Central memory CD4-positive, alpha-beta T cell (primary cell): ENCODE measurements around the gene PHF12.
"Not testable (repeated sequence)": the region's sequence is repeated elsewhere in the genome, so short reads cannot be mapped to it uniquely, and the experiment has no call there.

ENCODE experiments used
- DNase-seq: peaks from one replicate; pipeline ENCODE4 v3.0.0; 2022

PHF12 gene

DNA sequence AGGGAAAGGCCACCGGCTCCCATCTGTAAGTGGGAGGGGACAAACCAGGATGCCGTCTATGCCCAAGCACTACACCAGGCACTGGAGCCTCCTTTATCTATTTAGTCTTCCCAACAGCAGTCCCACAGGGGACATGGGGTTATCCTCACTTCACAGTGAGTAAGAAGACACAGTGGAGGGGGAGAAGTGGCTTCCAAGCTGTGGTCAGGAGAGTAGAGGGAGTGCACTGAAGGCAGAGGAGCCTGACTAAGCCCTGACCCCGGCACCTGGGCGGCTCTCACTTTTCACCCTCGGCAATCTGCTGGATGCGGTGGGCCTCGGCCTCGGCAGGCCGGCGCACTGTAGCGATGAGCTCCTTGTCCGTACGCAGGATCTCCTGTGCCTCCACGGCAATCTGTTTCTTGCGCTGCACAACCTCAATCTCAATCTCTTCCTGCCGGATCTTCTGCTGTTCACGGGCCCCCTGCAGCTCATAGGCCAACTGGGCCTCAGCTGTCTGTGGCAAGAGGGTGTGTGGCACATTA is 69.7 kb downstream of the PHF12 start:
- no peak for DNase-seq

DNA sequence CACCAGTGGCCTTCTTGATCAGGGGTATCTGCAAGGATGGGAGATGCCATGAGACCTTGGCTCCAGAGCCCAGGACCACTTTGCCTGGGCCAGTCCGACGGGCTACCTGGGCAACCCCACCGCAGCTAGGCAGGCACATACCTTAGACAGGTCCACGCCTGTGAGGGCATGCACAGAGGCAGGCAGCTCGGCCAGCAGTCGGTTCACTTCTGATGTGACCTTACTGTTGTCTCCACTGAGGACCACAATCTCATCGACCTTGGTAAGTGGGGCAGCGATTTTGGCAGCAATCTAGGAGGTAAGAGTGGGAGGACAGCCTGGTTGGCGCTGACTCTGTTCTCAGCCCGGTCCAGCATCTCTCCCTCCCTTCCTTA is 70.8 kb downstream of the PHF12 start:
- DNase-seq: no peak

DNA sequence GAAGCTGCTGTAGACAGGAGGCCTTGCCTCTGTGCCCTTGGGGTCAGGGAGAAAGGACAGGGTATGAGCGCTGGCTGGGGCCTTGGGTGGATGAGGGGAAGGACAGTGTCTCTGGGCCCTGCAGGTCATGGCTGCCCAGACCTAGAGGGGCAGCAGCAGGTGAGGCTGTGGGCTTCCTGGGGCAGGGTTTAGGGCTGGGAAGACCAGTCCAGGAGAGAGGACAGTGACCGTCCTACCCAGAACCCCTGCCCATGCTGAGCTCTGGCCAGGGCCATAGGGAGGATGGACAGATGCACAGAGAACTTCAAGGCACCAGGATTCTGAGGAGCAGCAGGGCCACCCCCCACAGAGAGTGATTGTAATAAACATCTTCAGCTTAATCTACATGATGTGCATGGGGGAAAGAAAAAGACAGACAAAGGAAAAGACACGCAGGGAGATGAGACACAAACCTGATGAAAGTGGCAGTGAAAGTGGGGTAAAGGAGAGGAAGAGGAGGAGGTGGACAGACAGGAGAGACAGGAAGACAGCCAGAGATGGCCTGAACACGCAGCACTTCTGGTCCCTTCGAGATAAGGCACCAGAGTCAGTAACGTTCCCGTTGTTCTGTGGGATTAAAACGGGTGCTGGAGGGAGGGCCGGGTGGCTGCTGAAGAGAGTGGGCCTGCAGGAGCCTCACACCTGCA is 71.3 kb downstream of the PHF12 start:
- no peak for DNase-seq

DNA sequence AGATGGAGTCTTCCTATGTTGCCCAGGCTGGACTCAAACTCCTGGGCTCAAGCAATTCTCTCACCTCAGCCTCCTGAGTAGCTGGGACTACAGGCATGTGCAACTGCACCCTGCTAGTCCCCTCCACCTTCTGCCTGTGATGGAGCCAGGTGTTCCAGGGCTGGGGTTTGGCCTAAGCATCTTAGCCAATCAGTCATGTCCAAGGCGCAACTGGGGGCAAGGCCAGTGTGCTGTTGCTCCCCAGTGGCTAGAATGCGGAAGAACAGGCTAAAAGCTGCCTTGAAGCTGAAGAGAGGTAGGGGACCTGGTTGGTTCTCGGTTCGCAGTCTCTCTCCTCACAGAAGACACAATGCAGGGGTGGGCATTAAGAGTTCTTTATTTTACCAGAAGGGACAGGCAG is 72.3 kb downstream of the PHF12 start:
- DNase-seq: no peak

DNA sequence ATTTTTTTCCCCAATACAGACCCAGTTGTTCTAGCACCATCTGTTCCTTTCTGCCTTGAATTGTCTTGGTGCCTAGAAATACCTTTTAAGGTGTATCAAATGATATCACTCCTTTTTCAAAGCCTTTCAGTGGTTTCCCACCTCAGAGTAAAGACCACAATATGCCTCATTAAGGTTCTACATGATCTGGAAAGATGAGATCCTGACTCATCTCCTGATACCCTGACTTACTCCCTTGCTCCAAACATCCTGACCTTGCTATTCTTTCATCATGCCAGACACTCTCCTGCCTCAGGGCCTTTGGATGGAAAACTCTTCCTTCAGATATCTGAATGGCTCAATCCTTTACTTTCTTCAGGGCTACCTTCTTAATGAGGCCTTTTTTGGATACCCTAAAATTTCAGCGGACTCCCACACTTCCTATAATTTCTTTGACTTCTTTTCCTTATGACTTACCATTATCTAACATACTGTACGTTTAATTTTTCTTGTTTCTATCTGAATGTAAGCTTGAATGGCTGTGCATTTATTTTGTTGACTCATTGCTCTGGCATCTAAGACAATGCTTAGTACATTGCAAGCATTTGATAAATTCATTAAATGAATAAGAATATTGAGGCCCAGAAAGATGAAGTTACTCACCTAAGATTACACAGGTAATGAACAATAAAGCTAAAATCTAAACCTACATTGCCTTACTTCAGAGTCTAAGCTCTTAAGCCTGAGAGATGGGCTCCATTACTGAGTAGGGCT is 73.0 kb downstream of the PHF12 start:
- no peak for DNase-seq

DNA sequence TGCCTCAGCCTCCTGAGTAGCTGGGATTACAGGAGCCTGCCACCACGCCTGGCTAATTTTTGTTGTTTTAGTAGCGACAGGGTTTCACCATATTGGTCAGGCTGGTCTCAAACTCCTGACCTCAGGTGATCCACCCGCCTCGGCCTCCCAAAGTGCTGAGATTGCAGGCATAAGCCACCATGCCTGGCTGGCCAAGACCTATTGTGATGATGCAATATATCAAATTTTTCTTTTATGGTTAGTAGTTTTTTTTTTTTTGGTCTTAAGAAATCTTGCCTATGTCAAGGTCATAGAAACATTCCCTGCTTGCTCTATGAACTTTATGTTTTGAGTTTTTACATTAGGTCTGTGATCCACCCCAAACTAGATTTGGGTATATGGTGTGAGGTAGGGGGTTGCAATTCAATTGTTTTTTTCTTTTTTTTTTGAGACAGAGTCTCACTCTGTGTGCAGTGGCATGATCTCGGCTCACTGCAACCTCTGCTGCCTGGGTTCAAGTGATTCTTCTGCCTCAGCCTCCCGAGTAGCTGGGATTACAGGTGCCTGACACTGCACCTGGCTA is 74.1 kb downstream of the PHF12 start:
- not testable (repeated sequence) for DNase-seq

DNA sequence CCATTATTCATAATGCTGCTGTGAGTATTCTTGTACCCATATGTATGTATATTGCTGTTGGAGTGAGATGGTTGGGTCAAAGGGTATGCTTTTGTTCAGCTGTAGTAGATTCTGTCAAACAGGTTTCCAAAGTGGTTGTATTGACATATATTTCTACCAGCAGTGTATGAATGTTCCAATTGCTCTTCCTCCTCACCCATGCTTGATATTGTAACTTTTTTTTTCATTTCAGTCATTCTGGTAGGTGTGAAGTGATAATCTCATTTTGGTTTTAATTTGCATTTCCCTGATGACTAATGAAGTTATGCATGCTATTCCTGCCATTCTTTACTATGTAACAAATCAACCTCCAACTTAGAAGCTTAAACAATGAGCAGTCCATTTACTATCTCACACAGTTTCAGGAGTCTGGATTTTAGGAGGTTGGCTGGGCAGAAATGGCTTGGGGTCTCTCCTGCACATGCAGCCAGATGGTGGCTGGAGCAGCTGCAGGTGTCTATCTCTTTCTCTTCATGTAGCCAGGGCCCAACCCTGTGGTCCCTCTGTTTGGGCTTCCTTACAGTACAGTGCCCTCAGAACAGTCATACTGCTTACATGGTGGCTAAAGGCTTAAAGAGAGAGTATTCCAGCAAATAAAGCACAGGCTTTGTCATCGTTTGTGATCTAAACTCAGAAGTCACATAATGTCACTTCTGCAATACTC is 75.3 kb downstream of the PHF12 start:
- no peak for DNase-seq

DNA sequence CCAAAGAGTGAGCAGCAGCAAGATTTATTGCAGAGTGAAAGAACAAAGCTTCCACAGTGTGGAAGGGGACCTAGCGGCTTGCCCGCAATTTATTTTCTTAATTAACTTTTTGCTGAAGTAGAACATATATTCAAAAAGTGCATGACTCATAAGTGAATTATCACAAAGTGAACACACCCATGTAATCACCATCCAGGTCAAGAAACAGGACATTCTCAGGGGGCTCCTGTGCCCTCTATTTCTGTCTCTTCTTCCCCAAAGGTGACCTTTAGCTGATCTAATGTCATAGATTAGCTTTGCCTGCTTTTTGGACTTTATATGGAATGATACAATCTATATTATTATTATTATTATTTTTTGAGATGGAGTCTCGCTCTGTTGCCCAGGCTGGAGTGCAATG is 76.6 kb downstream of the PHF12 start:
- no peak for DNase-seq

DNA sequence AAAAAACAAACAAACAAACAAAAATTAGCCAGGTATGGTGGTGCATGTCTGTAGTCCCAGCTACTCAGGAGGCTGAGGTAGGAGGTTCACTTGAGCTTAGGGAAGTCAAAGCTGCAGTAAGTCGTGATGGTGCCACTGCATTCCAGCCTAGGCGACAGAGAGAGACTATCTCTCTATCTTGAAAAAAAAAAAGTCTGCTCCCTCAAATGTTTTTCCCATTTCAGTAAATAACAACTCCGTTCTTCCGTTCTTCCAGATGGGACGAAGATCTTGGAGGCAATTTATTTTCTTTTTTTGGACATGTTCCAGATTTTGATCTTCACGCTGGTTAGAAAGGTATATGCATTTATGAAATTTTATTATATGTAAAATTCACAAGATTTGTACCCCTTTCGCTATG is 77.5 kb downstream of the PHF12 start:
- DNase-seq: no peak

DNA sequence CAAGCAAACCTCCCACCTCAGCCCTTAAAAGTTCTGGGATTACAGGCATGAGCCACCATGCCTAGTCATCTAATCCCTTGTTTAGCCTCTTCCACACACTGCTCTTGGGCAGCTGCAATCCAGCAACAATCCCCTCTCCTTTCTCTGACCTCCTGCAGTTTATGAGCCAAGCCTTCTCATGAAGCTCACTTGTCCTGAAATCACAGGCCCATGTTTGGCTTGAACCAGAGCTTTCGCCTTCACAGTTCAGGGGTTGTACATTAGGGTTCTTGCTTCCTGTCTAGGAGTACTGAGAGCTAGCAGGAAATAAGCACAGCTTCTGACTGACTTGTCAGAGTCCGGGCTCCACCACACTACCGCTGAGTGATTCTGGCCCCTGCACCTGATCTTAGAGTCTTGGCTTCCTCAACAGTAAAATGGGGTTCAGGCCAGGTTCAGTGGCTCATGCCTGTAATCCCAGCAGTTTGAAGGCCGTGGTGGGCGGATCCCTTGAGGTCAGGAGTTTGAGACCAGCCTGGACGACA is 80.2 kb downstream of the PHF12 start:
- DNase-seq: peak; percentile 29

DNA sequence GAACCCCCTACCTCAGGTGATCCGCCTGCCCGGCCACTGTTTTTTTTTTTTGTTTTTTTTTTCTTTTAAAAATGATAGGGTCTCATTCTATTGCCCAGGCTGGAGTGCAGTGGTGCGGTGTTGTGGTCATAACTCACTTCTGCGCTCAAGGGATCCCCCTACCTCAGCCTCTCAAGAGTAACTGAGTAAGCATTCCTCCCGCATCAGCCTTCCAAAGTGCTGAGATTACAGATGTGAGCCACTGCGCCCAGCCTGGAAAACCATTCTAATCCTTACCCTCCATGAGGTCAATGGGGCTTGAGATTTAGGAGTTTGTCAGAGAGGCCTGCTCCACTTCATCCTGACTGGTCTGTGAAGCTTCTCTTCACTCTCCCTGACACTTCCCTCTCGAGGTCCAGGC is 84.0 kb downstream of the PHF12 start:
- no peak for DNase-seq

DNA sequence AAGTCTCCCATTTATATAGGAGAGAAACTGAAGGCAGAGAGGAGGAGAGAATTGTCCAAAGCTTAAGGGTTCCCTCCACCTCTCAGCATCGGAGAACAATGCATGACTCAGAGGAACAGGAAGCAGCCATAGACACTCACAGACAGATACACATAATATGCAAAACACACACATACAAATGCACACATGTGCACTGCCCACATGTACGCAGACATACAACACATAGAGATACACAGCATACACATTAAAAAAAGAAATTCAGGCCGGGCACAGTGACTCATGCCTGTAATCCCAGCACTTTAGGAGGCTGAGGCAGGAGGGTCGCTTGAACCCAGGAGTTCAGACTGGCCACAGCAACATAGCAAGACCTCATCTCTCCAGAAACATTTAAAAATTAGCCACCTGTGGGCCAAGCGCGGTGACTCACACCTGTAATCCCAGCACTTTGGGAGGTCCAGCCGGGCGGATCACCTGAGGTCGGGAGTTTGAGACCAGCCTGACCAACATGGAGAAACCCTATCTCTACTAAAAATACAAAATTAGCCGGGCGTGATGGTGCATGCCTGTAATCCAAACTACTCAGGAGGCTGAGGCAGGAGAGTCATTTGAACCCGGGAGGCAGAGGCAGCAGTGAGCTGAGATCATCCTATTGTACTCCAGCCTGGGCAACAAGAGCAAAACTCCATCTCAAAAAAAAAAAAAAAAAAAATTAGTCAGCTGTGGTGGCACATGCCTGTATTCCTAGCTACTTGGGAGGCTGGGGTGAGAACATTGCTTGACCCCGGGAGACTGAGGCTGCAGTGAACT is 85.2 kb downstream of the PHF12 start:
- no peak for DNase-seq

DNA sequence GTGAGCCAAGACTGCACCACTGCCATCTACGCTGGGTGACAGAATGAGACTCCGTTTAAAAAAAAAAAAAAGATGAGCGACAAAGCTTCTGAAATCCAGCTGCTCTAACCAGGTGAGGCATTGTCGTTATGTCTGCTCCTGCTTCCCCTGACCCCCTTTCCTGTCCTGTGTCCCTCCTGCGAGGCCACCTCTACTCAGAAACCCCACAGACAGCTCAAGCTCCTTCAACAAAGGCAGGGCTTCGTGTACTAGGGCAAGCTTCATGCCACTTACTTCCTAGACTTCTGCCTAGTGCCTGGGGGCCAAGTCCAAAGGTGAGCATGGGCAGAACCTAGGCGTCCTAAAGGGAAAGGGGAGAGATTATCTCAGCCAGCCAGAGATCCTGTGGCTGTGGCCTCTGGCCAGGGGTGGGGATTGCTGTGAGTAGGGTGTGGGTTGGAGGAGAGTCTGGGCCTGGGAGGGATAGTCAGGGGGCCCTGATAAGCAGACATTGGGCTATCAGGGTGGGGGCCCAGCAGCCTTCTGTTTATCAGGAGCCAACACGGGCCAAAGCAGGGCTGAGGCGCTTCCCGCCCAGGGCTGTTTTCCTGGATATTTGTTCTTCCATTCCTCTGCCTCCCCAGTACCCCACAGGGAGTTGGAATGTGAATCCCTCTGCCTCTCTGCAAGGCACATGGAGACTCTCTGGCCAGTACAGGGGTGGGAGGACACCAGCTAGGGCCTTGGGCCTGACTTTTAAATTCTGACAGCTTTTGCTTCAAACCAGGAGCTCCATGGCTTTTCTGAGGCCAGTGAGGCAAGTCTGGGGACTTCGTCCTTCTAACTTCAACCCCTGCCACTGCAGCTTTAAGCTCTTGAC is 86.1 kb downstream of the PHF12 start:
- no peak for DNase-seq

DNA sequence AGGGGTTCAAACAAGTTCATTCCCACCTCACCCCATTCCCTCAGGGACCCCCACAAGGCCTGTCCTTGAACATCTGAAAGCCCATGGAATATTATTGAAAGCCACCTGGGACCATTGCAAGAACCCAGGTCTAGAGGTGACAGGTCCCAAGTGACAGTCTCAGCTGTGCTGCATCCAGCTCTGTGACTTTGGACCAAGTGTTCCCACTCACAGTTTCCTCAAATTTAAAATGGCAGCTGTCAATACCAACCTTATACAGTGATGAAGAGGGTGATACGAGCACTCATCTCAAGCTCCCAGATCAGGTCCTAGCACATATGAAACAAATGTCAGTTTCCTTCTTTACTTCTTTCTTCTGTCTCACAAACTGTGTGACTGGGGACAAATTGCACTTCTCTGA is 87.4 kb downstream of the PHF12 start:
- no peak for DNase-seq

DNA sequence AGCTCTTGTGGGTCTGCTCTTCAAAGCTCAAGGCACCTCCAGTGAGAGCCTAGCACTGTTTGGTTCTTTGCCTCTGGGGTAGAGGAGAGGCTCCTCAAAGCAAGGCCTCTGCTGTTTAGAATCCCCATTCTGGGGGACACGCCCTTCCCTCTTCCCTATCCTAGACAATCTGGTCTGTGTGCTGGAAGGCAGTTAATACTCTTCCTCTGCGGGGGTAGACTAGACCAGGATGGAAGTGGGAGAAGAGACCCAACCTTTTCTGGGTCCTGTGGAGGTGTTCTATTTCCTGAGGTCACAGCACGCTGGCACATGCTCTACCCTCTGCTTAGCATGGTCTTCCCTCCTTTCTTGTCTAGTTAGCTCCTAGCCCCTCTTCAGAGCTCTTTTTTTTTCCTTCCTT is 88.8 kb downstream of the PHF12 start:
- no peak for DNase-seq

DNA sequence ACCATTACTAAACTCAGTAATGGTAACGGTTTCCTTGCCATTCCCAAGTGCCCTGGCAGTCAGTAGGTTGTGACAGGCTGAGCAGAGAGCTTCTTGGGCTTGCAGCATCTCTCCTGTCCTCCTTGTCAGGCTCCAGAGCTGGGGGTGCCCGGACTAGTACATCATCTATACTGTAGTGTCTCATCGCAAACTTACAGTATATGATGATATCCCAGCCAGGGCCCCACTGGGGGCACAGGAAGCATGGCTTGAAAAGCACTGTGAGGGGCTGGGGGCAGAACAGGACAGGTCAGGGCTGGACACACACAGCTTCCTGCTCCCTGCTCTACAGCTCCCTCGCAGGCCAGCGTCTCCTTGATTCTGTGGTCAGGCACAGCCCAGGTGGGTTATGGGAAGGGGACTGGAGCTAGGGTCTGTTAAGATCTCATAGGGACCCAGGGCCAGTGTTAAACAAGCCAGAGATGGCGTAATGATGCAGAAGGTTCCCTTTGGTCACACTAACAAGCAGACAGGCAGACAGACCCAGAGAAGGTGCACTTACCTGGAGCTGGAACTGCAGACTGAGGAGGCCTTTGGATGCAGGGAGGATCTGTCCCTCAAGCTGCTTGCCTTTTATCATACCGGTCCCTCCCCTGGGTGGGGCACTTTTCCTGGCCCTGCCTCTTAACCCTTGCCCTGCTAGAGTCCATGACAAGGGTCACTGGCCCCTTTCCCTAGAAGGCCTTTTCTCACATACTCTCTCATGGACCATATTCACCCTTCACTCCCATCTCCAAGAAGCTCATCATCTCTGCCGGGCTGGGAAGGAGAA is 89.7 kb downstream of the PHF12 start:
- no peak for DNase-seq

DNA sequence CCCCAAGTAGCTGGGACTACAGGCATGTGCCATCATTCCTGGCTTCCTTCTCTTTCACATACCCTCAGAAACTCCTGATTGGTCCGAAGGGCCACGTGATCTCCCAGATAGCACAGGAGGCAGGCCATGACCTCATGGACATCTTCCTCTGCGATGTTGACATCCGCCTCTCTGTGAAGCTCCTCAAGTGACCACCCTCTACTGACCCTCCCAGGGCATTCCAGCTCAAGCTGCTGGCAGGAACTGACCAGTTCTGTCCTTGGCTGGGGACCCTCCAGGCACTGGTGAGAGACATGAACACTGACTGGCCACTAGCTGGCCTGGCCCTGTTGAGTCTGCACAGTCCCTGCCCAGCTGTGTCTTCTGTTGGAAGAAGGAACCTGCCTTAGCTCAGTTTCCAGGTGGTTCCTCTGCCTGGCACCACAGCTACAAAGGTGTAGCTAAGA is 90.9 kb downstream of the PHF12 start:
- no peak for DNase-seq

DNA sequence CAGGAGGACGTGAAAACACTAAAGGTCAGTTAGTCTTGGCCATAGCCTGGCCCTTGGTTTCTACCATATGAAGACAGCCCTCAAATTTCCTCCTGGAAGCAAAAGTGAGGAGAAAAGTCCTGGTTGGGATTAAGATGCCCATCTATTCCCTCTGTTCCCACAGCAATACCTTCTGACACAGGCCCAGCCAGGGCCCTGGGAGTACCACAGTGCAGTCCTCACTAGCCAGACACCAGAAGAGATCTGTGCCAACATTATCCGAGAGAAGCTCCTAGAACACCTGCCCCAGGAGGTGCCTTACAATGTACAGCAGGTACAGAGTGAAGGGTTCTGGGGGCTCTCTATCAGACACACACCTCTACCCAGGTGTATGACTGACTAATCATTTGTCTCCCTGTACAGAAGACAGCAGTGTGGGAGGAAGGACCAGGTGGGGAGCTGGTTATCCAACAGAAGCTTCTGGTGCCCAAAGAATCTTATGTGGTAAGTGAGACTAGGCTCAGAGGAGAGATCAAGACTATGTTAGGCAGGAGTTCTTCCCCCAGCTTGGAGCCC is 92.4 kb downstream of the PHF12 start:
- no peak for DNase-seq

DNA sequence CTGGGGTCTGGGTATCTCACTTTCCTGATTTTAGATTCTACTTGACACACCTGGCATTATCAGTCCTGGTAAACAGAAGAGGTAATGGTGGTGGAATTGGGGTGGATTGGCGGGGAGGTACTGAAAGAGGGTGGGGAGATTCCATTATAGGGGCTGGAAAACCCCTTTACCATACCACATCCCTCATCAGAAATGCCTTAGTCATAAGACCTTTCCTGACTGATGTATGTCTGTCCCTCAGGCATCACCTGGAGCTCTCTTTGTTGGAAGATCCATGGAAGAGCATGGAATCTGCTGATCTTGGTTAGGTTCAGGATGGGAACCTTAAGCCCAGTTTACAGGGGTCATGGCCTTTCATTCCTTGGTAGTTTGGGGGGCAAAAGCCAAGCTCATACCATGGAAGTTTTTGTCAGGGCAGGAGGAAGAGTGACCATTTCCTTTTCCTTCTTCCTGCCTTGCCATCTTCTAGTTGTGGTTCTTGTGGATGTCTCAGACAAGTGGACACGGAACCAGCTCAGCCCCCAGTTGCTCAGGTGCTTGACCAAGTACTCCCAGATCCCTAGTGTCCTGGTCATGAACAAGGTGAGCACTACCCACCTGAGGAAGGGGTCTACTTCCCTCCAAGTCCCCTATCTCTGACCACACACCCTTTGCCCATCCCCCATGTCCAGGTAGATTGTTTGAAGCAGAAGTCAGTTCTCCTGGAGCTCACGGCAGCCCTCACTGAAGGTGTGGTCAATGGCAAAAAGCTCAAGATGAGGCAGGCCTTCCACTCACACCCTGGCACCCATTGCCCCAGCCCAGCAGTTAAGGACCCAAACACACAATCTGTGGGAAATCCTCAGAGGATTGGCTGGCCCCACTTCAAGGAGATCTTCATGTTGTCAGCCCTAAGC is 93.2 kb downstream of the PHF12 start:
- no peak for DNase-seq
